B cell (primary cell): ENCODE measurements around the gene ZNF41. TPM values are rescaled to one million over a fixed set of nuclear protein-coding genes. Genes with fewer than 3 reads are reported as not detected.
"Not testable (repeated sequence)": the region's sequence is repeated elsewhere in the genome, so short reads cannot be mapped to it uniquely, and the experiment has no call there.

Experiments used
- ATAC-seq: fragments of 200-7000 bp; cut with Tn5 transposase; one replicate; pipeline ENCODE4 v1.10.0; 2021; ENCODE audit warnings: low read depth, mild to moderate bottlenecking, moderate number of reproducible peaks, moderate library complexity
- CTCF ChIA-PET: fragments of 350-600 bp; sonication (Branson Sonifier 250); formaldehyde crosslinking; loops from one replicate; lab custom pipeline; 2021; ENCODE audit warnings: antibody characterized with exemption, inconsistent platforms; lab: Charles Lee
- POLR2A ChIA-PET: fragments of 350-600 bp; sonication (Branson Sonifier 250); formaldehyde crosslinking; loops from one replicate; lab custom pipeline; 2021; ENCODE audit warnings: antibody characterized with exemption; lab: Charles Lee
- DNase-seq: peaks from one replicate; pipeline ENCODE4 v3.0.0; 2013
- H2AFZ ChIP-seq: 2 replicates; pipeline ENCODE4 v1.6.1; 2012; ENCODE audit warnings: mild to moderate bottlenecking, low read depth, low read length; ENCODE audit not compliant: insufficient read depth, poor library complexity, severe bottlenecking
- H3K27ac ChIP-seq, 2 donors: 1 replicate in 1 of 2; 2 replicates in 1 of 2; pipeline ENCODE4 v1.5.1; 2012 to 2013; ENCODE audit warnings: low read length in 2 of 2, mild to moderate bottlenecking in 2 of 2, moderate library complexity in 1 of 2
- H3K27me3 ChIP-seq, 4 experiments: fragments of 200-600 bp in 1 of 4; sonication (generic) in 1 of 4; replicated peaks in 1 of 4; 1 replicate in 2 of 4; 2 replicates in 2 of 4; pipeline versions ENCODE4 v1.6.1 to v1.7.0; 2013 to 2016; ENCODE audit warnings: low read length in 3 of 4, mild to moderate bottlenecking in 2 of 4, mixed read lengths in 1 of 4, moderate library complexity in 1 of 4; ENCODE audit not compliant: insufficient read depth in 4 of 4, control insufficient read depth in 3 of 4; ENCODE audit errors: control extremely low read depth in 1 of 4
- H3K36me3 ChIP-seq, 2 experiments: replicated peaks in 1 of 2; 1 replicate in 1 of 2; 2 replicates in 1 of 2; pipeline versions ENCODE4 v1.6.1 to v1.7.1; 2013; ENCODE audit warnings: low read length in 1 of 2; ENCODE audit not compliant: insufficient read depth in 2 of 2, control insufficient read depth in 1 of 2; ENCODE audit errors: control extremely low read depth in 1 of 2, extremely low read depth in 1 of 2
- H3K4me1 ChIP-seq, 2 donors: fragments of 200-600 bp in 1 of 2; sonication (generic) in 1 of 2; 1 replicate in 1 of 2; 2 replicates in 1 of 2; pipeline versions ENCODE4 v1.5.1 to v1.6.1; 2013 to 2017; ENCODE audit warnings: low read length in 2 of 2; ENCODE audit not compliant: control insufficient read depth in 2 of 2, insufficient read depth in 2 of 2
- H3K4me2 ChIP-seq: replicated peaks from 2 replicates; pipeline ENCODE3; 2012; ENCODE audit warnings: mild to moderate bottlenecking, low read depth, low read length; ENCODE audit not compliant: poor library complexity, severe bottlenecking
- H3K4me3 ChIP-seq, 5 experiments: fragments of 200-600 bp in 1 of 5; sonication (generic) in 1 of 5; 1 replicate in 3 of 5; 2 replicates in 2 of 5; pipeline versions ENCODE4 v1.5.1 to v1.7.0; 2011 to 2016; ENCODE audit warnings: low read length in 4 of 5, mild to moderate bottlenecking in 4 of 5, low read depth in 2 of 5, control low read depth in 1 of 5, moderate library complexity in 1 of 5; ENCODE audit not compliant: insufficient read depth in 1 of 5; ENCODE audit errors: control extremely low read depth in 1 of 5, extremely low read depth in 1 of 5
- H3K79me2 ChIP-seq: fragments of 200-600 bp; sonication (generic); one replicate; pipeline ENCODE4 v1.6.0; 2016; ENCODE audit warnings: low read length; ENCODE audit not compliant: control insufficient read depth, insufficient read depth
- H3K9ac ChIP-seq: fragments of 200-600 bp; sonication (generic); 2 replicates; pipeline ENCODE4 v1.6.1; 2017; ENCODE audit warnings: mild to moderate bottlenecking, low read length, moderate library complexity
- H3K9me3 ChIP-seq, 3 donors: one replicate each; pipeline versions ENCODE4 v1.6.1 to v1.7.1; 2013; ENCODE audit warnings: low read length in 2 of 3; ENCODE audit not compliant: control insufficient read depth in 2 of 3, insufficient read depth in 1 of 3; ENCODE audit errors: control extremely low read depth in 1 of 3
- H4K20me1 ChIP-seq: 2 replicates; pipeline ENCODE4 v1.6.0; 2012; ENCODE audit warnings: mild to moderate bottlenecking, low read length; ENCODE audit not compliant: insufficient read depth, control insufficient read depth, poor library complexity, severe bottlenecking
- H3K27ac Mint-ChIP-seq: one replicate; pipeline ENCODE4 v1.8.0; 2021; ENCODE audit warnings: mixed read lengths
- H3K27me3 Mint-ChIP-seq: one replicate; pipeline ENCODE4 v1.8.0; 2021; ENCODE audit warnings: mixed read lengths
- H3K4me1 Mint-ChIP-seq: one replicate; pipeline ENCODE4 v1.8.0; 2021; ENCODE audit warnings: mixed read lengths
- H3K4me3 Mint-ChIP-seq: one replicate; pipeline ENCODE4 v1.8.0; 2021; ENCODE audit warnings: mixed read lengths
- H3K9me3 Mint-ChIP-seq: one replicate; pipeline ENCODE4 v1.8.0; 2022; ENCODE audit warnings: mixed read lengths; ENCODE audit not compliant: insufficient read depth
- CTCF ChIP-seq: fragments of 200-600 bp; IDR thresholded peaks from one replicate; pipeline ENCODE4 v1.8.0; 2022; ENCODE audit warnings: antibody characterized with exemption, mild to moderate bottlenecking
- EZH2 ChIP-seq: IDR thresholded peaks from 2 replicates; pipeline ENCODE4 v1.6.1; 2012; ENCODE audit warnings: borderline replicate concordance, low read depth, mild to moderate bottlenecking, moderate library complexity, low read length; ENCODE audit not compliant: insufficient read depth, poor library complexity, severe bottlenecking
- WGBS: methylation state at CpG from one replicate; pipeline ENCODE4 v1.1.5; 2013; ENCODE audit warnings: missing lambda C conversion rate; ENCODE audit not compliant: insufficient coverage; 5-methylcytosine and 5-hydroxymethylcytosine counted together
- intact Hi-C: fragments of 100-400 bp; cut with micrococcal nuclease; formaldehyde crosslinking; loops from one replicate; pipeline ENCODE4 v1.10.0; 2022
- polyA plus RNA-seq: library from polyadenylated mRNA; depleted of rRNA; stranded (reverse); fragments of >200 nt; gene quantifications from 2 replicates; pipeline ENCODE4 v1.2.3, GENCODE V29; 2012
- total RNA-seq, 2 donors: library from RNA; stranded (reverse); fragments of 120-200 nt in 1 of 2; gene quantifications; 1 replicate in 1 of 2; 2 replicates in 1 of 2; pipeline versions ENCODE4 v1.2.3 to v1.2.4, GENCODE V29; 2013 to 2022

The ZNF41 gene
- total and polyA plus RNA-seq, 2 donors (not counting 1 experiment from before 2014, with no cell fraction given), result 5.5 to 17.4 TPM

GRCh38 chrX:47497271-47497888 lies 14.4 kb upstream of the ZNF41 start:
- Histone ChIP-seq H3K9me3 (no peaks in the 10 kb centered on the region), H3K9ac (no peak overlapping the region), H4K20me1 (no peaks in the 10 kb centered on the region), H3K4me2 (no peak overlapping the region), H3K27me3 (no peaks in the 10 kb centered on the region), H3K27ac (no peak overlapping the region), H3K4me3 (no peak overlapping the region), H3K79me2 (no peaks in the 10 kb centered on the region), H3K4me1 (peaks cover 9 to 16% of the 10 kb centered on the region in 2 donors), H2AFZ (no peak overlapping the region), H3K36me3 (no peaks in the 10 kb centered on the region)
- no peaks in the 10 kb centered on the region for H3K27me3 Mint-ChIP-seq
- ATAC-seq (no peak), DNase-seq (no peak)
- peaks cover 18% of the 10 kb centered on the region for H3K4me1 Mint-ChIP-seq
- ChIA-PET CTCF (interaction anchor here (0.6 to 1.6 kb wide), 7 partner anchors 10 to 255 kb away, joined by 3 to 25 read pairs (median 4); no protein-coding TSS in a partner anchor), POLR2A (interaction anchor here (1.0 kb wide), 1 partner anchor 24 kb away, joined by 4 read pairs; no protein-coding TSS in a partner anchor)
- H3K27ac Mint-ChIP-seq, result no peak overlapping the region
- H3K4me3 Mint-ChIP-seq, result no peak overlapping the region
- H3K9me3 Mint-ChIP-seq, result no peaks in the 10 kb centered on the region
- TF ChIP-seq EZH2 (no peak), CTCF (no peak)
- intact Hi-C loops, result loop anchor here (1.0 kb wide), 1 partner anchor 26 kb away; no protein-coding TSS in a partner anchor
- whole genome bisulfite sequencing, result no CpG with 5 or more reads among the region's 2 CpGs

- H2AFZ ChIP-seq, CTCF ChIA-PET, H3K79me2 ChIP-seq, H3K36me3 ChIP-seq, H3K4me2 ChIP-seq, H3K9me3 Mint-ChIP-seq, DNase-seq, intact Hi-C loops, H3K9me3 ChIP-seq, H3K9ac ChIP-seq, H3K27ac ChIP-seq, H3K4me1 ChIP-seq, H3K4me3 ChIP-seq, H4K20me1 ChIP-seq, H3K27me3 Mint-ChIP-seq, H3K27me3 ChIP-seq, POLR2A ChIA-PET: not testable (repeated sequence)
- Mint-ChIP-seq H3K4me1 (peaks cover 16% of the 10 kb centered on the region), H3K27ac (peak overlapping the region; percentile 56), H3K4me3 (peak overlapping the region; percentile 2)
- WGBS, result no CpG with 5 or more reads among the region's 4 CpGs
- peak; percentile 21 for ATAC-seq
Measured at GRCh38 chrX:47492133-47492532, 9.1 kb upstream of the ZNF41 start.
